Suppressor macrophage treated with lipopolysaccharide for 1 hour (primary cell): ENCODE results near the gene CACNA2D3.

ENCODE experiments used
- DNase-seq, 3 donors: peaks; one replicate each; pipeline ENCODE4 v3.0.0-alpha.2; 2020 to 2022

The CACNA2D3 gene

DNA sequence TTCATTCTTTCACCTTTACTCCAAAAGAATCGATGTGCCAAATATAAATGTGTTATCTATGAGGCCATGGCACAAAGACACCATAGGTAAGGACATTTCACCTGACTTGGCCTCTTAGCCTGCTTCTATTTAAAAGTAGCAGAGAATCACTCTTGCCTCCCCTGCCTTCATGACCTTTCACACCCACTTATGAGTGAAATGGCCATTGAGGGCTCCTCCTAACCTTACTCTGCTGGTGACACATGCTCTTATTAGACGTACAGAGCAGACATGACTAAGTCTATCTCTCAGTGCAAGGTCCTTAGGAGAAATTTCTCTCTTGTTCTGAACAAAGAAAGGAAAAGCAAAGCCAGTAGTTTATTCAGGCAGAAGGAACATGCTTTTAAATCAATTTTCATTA lies 654.8 kb downstream of the CACNA2D3 start:
- DNase-seq, result no peak

DNA sequence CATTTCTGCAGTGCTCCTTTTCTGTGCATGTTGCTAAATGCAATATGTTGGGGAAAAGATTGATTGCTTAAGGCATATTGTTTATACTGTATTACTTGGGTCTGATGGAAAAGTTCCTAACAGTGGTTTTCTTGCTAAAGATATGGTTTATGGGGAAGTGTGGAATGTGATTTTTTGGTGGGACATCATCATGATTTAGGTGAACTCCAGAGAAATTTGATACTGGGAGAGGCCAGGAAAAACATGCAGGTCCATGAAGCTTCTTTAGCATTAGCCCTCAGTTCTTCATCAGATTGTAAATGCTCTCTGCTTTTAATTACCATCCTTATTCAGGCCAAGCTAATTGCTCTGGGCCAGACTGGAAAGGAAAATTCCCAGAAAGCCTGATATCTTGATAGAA lies 658.0 kb downstream of the CACNA2D3 start:
- DNase-seq, result no peak

DNA sequence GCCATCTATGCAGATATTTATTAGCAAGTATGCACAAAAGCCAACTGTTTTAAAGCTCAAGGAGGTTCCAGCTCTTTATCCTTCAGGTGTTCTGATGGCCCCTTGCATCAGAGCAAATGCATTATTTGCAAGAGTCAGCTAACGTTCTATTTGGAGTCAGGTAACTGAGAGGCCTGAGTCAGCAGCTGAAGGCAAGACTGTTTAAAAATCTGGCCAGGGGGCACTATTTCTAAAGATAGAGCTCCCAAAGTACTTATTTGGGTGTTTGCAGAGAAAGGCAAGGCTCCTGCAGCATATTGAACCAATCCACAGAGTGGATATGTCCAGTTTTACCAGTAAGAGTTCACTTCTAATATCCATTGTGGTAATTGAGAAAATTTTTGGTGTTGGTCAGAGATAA lies 659.4 kb downstream of the CACNA2D3 start:
- DNase-seq, result no peak

DNA sequence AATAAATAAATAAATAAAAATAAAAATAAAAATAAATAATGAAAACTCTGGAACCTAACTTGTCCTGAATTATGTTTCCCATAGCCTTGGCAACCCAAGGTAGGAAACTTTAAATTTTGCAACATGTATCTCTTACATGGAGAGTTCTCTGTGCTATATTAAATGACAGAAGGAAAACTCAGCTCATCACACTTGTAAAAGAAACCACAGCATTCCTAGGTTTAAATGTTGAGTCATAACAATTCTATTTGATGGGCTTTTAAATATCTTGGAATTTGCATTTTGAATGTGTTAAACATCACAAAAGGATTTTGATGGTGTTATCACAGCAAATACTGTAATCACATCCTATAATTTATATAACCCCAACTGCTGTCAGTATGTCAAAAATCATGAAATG lies 661.3 kb downstream of the CACNA2D3 start:
- DNase-seq, result no peak

DNA sequence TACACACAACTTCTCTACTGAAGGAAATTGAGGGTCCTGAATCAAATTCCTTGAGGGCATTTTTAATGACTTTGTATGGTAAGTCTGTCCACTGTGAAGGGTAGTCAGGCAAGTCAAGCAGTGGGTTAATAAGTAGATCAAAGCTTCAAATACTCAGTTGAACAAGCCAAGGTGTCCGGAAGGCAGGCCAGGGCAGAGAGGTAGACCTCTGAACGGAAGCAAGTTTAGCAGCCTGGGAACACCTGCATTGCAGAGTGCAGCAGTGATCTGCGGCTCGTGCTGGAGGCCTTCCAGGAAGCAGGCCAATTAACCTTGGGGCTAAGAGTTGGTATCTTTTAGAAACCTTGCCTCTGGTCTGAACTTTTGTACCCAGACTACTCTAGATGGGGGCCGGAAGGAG lies 661.7 kb downstream of the CACNA2D3 start:
- DNase-seq, result no peak

DNA sequence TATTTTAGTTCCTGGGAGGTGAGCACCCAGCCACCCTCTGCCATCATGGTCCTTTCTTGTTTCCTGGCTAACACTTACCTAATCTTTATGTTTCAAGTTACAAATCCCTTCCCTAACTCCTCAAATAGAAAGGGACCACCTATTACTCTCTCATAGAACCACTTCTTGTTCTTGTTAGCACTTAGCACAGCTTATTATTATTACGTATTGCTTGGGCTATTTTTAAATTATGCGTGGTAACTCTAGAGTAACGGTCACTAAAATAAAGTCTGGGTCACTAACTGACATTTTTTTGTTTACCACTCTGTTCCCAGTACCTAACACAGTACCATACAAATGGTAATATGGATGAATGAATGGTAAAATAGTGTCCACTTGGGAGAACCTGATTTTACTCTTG lies 663.6 kb downstream of the CACNA2D3 start:
- no peak for DNase-seq

DNA sequence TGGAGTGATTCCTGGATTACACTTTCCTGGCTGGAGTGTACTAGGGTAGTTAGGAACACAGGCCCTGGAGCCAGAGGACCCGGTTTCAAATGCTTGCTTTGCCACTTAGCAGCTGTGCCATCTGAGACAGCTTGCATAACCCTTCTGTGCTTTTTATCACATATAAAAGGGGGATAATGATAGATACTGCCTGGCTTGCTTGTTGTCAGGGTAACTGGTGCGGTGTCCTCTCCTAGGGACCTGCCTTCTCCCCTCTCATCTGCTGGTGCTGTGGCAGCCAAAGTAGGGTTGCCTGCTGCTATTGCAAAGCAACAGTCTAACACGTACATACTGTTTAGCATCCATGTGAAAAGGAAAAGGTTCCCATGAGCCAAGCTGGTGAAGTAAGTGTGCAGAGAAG lies 667.7 kb downstream of the CACNA2D3 start:
- DNase-seq, result no peak

DNA sequence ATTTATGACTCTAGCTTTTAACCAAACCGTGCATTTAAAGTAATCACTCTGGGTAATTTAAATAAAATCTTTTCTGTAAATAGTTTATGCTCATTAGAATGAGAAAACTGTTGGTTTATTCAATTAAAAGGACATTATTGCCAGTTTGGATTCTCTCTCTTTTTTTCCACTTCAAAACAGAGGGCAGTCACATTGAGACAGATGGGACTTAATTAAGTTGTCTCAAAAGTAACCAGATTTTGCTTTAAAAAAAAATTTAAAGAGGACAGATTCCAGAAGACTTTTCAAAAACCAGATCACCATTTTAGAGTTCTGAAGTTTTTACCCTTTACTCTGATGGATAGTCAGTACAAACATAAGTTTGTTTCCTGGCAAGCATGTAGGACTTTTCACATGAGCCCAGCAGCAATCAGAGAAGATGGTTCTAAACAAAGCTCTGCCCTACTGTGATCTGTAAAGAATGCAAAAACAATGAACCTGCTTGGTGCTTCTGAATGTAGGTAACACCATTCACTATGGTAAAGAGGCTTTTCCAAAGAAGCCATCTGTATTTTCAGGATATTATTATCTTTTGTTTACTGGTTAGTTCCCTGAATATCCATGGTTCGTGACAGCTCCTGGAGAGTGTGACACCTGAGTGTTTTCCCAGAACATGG lies 669.3 kb downstream of the CACNA2D3 start:
- DNase-seq, result no peak

DNA sequence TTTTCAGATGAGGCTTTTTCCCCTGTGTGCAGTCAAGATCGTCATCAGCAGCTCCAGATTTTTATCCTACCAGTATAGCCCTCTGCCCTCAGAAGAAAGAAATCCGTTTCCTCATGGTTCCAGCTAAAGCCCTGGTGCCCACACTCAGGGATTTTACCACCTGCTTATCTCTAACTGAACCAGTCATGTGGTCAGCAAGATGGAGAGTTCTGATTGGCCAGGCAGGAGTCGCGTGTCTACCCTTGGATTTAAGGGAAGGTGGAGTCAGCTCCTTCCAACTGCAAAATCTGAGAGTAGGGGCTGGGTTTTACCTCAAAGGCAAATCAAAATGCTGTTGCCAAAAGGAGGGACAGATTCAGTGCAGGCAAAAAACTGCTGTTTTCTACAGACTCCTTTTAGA lies 670.2 kb downstream of the CACNA2D3 start:
- DNase-seq, result no peak

DNA sequence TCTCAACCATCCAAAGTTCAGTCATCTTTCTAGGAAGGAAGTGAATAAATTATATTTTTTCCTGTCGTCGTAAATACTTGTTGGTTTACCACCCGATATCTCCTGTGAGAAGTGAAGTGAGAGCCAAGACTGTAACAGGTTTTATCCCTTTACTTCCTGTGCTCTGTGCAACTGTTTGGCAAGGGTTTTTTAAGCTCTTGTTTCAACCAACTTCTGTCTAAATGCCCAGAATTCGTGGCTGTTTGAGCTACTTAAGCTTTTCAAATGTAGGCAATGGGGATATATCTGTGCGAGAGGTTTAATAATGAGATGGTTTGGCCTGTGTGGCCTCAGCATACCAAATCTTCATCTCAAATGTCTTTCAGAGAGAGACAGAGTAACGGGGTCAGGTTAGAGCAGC lies 670.8 kb downstream of the CACNA2D3 start:
- no peak for DNase-seq

DNA sequence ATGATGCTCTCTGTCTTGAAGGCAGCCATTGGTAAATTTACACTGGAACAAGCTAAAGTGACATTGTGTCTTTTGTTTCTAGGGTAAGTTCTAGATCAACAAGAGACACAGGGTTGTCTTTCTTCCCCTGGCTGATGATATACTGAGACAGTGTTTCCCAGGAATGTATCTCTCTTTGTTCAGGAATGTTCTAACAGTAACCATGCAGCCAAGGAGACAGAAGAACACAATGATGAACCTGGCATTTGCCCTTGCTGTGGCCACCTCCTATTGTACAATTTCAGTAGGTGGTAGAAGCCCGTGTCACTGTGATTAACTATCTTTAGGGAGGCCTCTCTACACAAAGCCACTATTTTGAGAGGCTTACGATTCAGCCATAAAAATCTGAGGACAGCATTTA lies 674.8 kb downstream of the CACNA2D3 start:
- DNase-seq, result no peak

DNA sequence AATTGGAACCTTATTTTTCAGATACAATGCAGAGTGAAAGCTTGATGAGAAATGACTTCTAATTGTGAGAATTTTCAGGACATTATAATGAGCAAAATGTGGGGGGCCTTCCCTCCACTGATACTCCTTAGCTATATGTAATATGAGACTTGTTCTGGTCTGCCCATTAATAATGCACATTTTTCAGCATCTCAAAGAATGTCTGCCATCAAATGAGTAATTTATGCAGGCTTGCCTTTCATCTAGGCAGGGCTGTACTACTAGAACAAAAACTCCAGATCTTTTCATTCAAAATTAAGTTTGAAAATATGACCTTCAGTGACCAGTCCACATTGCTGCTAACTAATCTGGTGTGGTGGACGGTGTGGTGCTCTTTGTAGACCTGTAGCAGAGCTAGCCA lies 678.1 kb downstream of the CACNA2D3 start:
- no peak for DNase-seq

DNA sequence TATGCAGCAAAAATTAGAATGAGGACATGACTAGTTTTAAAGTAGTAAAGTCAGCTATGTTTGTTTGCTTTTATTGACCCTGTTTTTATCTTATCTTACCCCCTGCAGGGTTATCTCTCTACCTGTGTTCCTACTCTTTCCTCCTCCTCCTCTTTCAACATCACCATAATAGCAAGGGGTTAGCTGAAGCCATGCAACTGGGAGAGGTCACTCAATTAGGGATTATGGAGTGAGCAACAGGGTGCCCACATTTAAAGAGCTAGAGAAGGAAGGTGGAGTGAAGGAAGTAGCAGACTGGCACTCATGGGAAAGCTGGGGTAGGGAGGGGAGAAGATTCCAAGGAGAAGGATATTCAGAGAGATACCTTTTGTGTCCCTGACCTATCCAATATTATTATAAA lies 679.6 kb downstream of the CACNA2D3 start:
- no peak for DNase-seq

DNA sequence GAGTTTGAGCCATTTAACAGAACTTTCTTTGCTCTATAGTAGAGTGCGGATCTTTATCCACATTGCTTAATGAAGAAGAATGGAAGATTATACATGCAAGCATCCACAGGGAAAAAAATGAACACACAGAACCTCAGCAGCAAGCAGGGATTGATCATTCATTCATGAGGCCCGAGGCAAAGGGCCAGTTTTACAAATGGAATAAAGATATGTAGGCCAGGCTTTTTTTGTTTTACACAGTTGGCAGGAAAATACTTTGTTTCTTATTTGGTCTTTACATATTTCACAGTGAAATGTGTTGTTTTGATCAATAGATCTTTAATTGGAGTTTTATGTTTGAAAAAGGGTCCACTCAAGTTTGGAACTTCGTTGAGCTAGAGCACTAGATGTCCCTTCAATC lies 688.0 kb downstream of the CACNA2D3 start:
- DNase-seq, result no peak

DNA sequence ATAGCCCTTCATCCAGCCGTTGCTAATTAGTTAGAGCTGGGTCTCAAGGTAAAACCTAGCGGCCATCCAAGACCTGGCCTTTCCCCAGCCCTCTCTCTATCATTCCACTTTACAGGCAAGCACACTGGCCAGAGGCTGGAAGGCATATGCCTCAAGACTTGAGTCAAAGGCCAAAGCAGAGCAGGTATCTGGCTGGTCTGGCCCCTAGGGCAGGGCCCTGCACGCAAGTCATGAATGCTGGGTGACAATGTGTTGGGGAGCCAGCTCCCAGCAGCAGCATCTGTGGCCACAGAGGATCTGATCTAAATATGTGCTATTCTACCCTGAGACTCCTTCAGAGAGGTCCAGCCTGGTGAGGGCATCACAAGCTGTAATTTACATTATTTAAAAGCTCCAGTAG lies 691.9 kb downstream of the CACNA2D3 start:
- DNase-seq, result no peak

DNA sequence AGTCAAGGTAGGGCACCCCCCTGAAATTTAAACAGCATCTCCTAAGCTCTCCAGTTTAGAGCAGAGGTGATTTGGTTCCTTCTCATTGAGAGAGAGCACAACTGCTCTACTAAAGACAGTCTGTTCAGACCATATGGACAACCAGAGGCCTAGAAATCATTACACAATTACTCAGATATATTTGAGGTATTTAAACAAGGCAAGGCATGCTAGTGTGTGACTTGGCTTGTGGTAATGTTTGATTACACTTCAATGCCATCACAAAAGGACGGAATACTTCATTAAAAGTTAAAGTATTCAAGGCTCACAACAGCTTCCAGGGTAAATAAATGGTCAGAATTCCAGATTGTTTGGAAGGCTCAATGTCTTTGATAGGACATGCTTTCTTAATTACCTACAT lies 695.3 kb downstream of the CACNA2D3 start:
- DNase-seq, result no peak

DNA sequence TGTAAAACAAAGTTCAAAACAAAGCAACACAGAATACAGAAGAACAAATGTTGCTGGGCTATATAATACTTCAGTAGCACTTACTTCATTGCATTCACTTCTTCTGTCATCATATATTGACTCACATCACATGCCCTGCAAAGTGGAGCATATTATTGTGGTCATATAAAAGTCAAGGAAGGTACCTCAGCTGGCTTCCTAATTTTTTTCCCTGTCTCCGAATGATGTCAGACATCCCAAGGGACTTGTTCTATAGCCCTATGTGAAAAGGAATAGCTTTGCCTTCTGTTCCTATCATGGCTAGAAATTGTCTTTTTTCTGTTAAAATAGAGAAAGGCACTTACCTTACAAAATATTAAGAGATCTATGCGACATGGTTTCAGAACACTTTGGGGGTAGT lies 696.1 kb downstream of the CACNA2D3 start:
- no peak for DNase-seq

DNA sequence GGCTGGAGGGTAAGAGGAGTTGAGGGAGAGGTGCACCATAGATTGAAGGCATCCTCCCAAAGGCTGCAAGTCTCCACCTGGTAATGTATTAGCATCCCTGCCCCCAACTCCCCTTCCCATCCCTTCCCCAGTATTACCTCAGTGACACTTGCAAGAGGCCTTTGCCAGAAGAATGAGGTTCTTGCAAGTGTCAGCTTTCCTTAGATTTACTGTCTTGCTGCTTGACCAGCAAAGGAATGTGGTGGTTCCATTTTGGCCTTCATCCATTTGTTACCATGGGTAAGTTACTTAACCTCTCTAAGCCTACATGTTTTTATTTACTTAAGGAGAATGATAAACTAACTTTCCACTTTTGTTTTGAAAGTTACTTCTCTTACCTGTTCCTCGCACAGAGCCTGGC lies 696.6 kb downstream of the CACNA2D3 start:
- no peak for DNase-seq

DNA sequence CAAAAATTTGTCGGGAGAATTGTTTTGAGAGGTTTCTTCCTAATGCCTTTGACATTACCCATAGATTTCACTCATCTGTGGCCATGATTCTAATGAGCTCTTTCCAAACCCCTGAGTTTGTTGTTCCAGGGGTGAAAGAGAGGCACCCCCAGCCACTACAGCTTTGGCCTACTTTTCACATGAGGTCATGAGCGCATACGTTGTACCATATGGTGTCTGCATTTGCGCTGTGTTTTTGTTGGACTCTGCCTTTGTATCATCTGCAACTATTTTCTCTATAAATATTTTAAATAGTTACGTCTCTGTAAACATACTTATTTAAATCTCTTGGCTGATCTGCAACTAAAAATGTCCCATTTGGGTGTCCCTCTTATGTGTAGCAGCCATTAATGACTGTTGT lies 697.6 kb downstream of the CACNA2D3 start:
- no peak for DNase-seq

DNA sequence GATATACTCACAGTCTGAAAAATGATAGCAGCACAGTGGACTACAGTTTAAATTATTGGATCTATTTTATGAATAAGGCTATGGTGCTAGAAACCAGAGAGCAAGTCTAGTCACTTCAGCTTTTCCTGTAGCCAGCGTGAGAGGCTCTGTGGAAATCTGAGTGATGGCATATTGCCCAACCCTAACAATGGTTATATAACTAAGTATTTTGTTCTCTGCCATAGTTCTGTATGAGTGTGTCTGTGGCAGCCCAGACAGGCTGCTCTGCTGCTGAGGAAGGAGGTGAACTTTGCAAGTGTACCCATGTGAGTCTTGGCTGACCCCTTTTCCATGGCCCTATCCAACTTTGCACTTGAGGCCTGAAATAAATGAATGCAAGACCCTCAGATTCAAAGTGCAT lies 699.9 kb downstream of the CACNA2D3 start:
- DNase-seq, result no peak

DNA sequence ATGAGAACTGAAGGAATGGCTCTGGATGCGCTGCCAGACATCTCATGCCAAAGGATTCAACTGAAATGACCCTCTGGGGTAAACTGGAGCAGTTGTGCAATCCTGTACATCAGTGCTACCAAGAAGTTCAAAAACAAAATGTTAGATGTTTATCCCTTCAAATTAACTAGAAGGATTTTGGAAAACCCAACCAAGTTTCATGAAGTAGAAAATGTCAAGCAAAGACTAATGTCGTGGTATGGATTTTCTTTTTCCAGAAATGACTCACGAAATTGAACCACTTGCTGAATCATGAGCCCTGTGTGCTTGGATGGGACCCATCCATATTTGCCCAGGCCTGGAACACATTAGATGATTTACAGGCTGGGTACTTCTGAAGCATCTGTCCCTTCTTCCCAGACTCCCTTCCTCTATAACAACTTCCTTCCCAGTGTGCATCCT lies 703.9 kb downstream of the CACNA2D3 start:
- no peak for DNase-seq

DNA sequence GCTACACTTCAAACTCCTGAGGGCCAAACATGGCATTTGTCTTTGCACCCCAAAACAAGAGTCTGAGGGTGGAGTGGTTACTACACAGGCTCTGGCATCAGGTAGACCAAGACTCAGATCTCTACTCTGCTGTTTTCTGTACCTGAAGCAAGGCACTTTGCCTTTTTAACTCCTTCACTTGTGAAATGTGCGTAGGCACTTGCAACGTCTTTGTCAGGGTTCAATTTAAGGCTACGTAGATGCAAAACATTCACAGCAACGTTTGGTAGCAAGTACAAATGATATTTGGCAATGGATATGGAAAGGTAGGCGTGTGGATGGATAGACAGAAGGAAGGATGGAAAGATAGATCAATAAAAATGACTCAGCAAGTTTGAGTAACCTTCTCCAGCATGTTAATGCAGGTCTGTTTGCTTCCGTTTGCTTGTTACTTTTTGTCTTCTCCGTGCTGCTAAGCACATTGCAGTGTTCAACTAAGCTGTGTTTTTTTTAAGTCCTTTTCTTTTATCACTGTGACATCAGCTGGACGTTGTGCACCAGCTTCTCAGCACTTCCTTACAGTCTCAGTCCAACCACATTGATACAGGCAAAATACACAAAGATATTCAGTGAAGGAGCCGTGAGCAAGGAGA lies 704.8 kb downstream of the CACNA2D3 start:
- no peak for DNase-seq

DNA sequence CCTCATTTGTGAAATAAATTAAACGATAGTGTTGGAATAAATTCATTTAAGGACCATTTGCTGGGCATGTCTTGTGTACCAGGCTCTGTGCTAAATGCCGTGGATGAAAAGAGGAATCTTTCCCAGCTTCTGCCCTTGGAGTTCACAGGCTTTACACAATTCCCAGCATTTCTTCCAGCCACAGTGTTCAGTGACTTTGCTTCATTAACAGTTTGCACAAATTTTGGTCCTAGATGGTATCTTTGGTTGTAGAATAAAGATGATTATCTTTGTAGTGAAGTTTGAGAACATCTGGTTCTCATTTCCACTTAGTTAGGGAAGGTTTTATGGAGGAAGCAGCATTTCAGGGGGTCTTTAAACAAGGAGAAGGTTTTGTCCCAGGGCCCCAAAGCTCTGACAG lies 705.4 kb downstream of the CACNA2D3 start:
- DNase-seq, result no peak

DNA sequence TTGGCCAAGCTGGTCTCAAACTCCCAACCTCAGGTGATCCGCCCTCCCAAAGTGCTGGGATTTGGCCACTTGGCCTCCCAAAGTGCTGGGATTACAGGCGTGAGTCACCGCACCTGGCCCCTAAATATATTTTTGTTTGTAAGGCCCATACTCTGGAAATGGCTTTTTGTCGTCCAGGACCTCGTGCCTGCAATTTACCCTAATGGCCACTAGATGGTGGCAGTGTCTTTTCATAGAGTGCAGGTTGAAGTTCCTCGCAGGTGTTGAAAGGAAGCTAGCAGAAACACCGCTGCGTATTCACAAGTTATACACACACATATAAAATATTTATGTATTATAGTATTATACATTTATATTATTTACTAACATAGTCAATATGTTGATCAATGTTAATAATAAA lies 708.3 kb downstream of the CACNA2D3 start:
- DNase-seq, result peak; percentile 27 to 37 (median 31)

DNA sequence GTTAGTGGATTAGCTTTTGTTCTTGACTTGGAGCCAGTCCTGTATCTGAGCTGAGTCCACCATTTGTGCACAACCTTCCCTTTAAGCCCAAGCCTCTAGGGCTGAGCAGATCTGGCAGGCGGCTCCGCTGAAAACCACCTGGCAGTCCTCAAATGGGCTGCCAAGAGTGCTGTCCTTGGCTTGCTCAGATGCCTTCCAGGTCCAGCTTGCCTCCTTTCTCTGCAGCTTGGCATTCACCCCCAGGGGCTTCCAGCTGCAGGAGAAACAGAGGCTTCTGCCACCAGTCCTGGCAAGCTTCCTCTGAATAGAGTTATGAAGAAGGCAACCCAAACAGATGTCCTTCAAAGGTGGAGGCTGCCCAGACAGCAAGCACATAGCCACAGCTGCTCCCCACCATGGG lies 708.8 kb downstream of the CACNA2D3 start:
- no peak for DNase-seq
